22Rv1 (cell line): ENCODE results near the gene CDC42EP1.

ENCODE experiments used
- ZFX ChIP-seq: fragments of 450-650 bp; IDR thresholded peaks from 2 replicates; pipeline ENCODE4 v1.6.1; 2017; ENCODE audit warnings: antibody characterized with exemption, borderline replicate concordance
- TF ChIP-seq, protein P1 (sequence below): fragments of 450-650 bp; IDR thresholded peaks from 2 replicates; pipeline ENCODE4 v1.5.1; 2017; ENCODE audit warnings: mild to moderate bottlenecking

DNA sequence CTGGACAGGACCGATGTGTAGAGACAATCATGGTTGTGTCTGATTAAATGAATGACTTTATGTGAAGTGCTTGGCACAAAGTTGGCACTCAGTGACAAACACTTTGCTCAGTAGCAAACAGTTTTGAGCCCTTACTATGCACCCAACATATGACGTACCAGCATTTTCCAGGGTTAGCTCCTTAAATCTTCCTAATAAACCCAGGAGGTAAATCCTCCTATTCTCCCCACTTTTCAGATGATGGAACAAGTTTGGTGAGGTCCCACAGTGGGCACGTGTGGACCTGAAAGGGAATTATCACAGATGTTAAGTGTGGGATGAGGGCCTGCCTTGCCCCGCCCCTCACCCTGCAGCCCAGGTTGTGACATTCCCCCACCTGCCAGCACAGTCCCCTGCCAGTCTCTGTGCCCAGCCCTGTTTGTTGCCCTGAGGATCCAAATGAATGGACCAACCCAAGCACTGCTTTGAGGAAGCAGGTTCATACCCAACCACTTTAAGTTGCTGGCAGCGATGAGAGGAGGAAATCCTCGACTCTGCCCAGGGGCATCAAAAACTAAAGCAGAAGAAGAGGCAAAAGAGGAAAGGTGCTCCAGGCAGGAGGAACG, 34.4 kb upstream of the CDC42EP1 start:
- TF ChIP-seq, protein P1, sequence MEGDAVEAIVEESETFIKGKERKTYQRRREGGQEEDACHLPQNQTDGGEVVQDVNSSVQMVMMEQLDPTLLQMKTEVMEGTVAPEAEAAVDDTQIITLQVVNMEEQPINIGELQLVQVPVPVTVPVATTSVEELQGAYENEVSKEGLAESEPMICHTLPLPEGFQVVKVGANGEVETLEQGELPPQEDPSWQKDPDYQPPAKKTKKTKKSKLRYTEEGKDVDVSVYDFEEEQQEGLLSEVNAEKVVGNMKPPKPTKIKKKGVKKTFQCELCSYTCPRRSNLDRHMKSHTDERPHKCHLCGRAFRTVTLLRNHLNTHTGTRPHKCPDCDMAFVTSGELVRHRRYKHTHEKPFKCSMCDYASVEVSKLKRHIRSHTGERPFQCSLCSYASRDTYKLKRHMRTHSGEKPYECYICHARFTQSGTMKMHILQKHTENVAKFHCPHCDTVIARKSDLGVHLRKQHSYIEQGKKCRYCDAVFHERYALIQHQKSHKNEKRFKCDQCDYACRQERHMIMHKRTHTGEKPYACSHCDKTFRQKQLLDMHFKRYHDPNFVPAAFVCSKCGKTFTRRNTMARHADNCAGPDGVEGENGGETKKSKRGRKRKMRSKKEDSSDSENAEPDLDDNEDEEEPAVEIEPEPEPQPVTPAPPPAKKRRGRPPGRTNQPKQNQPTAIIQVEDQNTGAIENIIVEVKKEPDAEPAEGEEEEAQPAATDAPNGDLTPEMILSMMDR, result no peak
- no peak for TF ChIP-seq ZFX
